Measurements from ENCODE around the gene POTEB3.
"Not testable (repeated sequence)": the region's sequence is repeated elsewhere in the genome, so short reads cannot be mapped to it uniquely, and the experiment has no call there.

POTEB3 gene

GRCh38 chr15:21440399-21440798 is at the start of gene POTEB3:
Gene POTEB3, minus strand, starts transcription at chr15:21440499. Its CDS starts 488 bp downstream, at chr15:21440011.
- not testable (repeated sequence) for H3K4me1 ChIP-seq (ENCODE audit: low read length); H3K4me2 ChIP-seq (ENCODE audit: low read length); H3K4me3 ChIP-seq (ENCODE audit: low read length)

GRCh38 chr15:21453683-21454082 is 13.4 kb upstream of the POTEB3 start:
- H2AFZ ChIP-seq (ENCODE audit: low read depth, low read length); H3K27me3 ChIP-seq (ENCODE audit: low read depth, low read length); H3K27ac ChIP-seq (ENCODE audit: low read length); H3K79me2 ChIP-seq (ENCODE audit: low read length); H3K4me3 ChIP-seq (ENCODE audit: low read length); H3K9ac ChIP-seq (ENCODE audit: low read length); H3K36me3 ChIP-seq (replicated peaks; ENCODE audit: low read depth, low read length); H3K9me3 ChIP-seq (ENCODE audit: insufficient read depth, low read length); H3K4me2 ChIP-seq (ENCODE audit: low read length); H3K4me1 ChIP-seq (ENCODE audit: low read length); H4K20me1 ChIP-seq (ENCODE audit: insufficient read depth, low read length): not testable (repeated sequence)

More at GRCh38 chr15:21440399-21440798, at the start of gene POTEB3:
- H2AFZ ChIP-seq (ENCODE audit: low read depth, low read length); H3K27ac ChIP-seq (ENCODE audit: low read length); H3K9ac ChIP-seq (ENCODE audit: low read length); H3K9me3 ChIP-seq (ENCODE audit: insufficient read depth, low read length); H3K79me2 ChIP-seq (ENCODE audit: low read length); H4K20me1 ChIP-seq (ENCODE audit: insufficient read depth, low read length); H3K27me3 ChIP-seq (ENCODE audit: low read depth, low read length); H3K36me3 ChIP-seq (replicated peaks; ENCODE audit: low read depth, low read length): not testable (repeated sequence)

- not testable (repeated sequence) for H3K27ac ChIP-seq (ENCODE audit: low read length)
These were observed 11.7 kb upstream of the POTEB3 start for GRCh38 chr15:21451920-21452563.

DNA sequence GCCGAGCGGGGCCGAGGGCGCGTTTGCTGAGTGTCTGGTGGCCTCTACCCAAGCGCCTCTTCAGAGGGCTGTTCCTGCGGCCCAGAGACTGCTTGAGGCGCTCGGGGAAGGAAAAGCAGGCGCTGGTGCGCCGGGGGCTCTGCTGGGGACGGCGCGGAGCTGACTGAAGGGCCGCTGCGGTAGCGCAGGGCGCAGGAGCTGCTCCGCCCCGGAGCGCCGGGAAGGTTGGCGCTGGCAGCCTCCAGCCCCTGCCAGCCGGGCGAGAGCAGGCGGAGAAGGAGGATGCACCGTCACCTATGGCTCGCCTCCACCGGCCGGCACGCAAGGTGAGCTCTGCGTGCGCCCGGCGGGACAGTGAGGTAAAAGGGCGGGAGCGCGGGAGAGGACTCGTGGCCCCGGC is 11.2 kb upstream of the POTEB3 start:
- not testable (repeated sequence) for H3K9me3 ChIP-seq (ENCODE audit: insufficient read depth, low read length); H2AFZ ChIP-seq (ENCODE audit: low read depth, low read length); H3K27me3 ChIP-seq (ENCODE audit: low read depth, low read length); H3K9ac ChIP-seq (ENCODE audit: low read length); H3K4me1 ChIP-seq (ENCODE audit: low read length); H3K4me3 ChIP-seq (ENCODE audit: low read length); H3K79me2 ChIP-seq (ENCODE audit: low read length); H3K36me3 ChIP-seq (replicated peaks; ENCODE audit: low read depth, low read length); H3K27ac ChIP-seq (ENCODE audit: low read length); H3K4me2 ChIP-seq (ENCODE audit: low read length); H4K20me1 ChIP-seq (ENCODE audit: insufficient read depth, low read length)

More at GRCh38 chr15:21451920-21452563, 11.7 kb upstream of the POTEB3 start:
- not testable (repeated sequence) for H4K20me1 ChIP-seq (ENCODE audit: insufficient read depth, low read length); H3K4me1 ChIP-seq (ENCODE audit: low read length); H3K36me3 ChIP-seq (replicated peaks; ENCODE audit: low read depth, low read length); H3K4me3 ChIP-seq (ENCODE audit: low read length); H2AFZ ChIP-seq (ENCODE audit: low read depth, low read length); H3K27me3 ChIP-seq (ENCODE audit: low read depth, low read length); H3K79me2 ChIP-seq (ENCODE audit: low read length); H3K9me3 ChIP-seq (ENCODE audit: insufficient read depth, low read length); H3K4me2 ChIP-seq (ENCODE audit: low read length); H3K9ac ChIP-seq (ENCODE audit: low read length)

- not testable (repeated sequence) for H4K20me1 ChIP-seq (ENCODE audit: insufficient read depth, low read length); H3K4me3 ChIP-seq (ENCODE audit: low read length); H3K4me1 ChIP-seq (ENCODE audit: low read length); H3K79me2 ChIP-seq (ENCODE audit: low read length); H3K27me3 ChIP-seq (ENCODE audit: low read depth, low read length); H3K9ac ChIP-seq (ENCODE audit: low read length); H3K4me2 ChIP-seq (ENCODE audit: low read length); H3K9me3 ChIP-seq (ENCODE audit: insufficient read depth, low read length); H3K27ac ChIP-seq (ENCODE audit: low read length); H3K36me3 ChIP-seq (replicated peaks; ENCODE audit: low read depth, low read length); H2AFZ ChIP-seq (ENCODE audit: low read depth, low read length)
These were observed 32.9 kb downstream of the POTEB3 start for GRCh38 chr15:21407366-21407765.

GRCh38 chr15:21401531-21401930 is 38.8 kb downstream of the POTEB3 start:
- not testable (repeated sequence) for H3K79me2 ChIP-seq (ENCODE audit: low read length); H3K27ac ChIP-seq (ENCODE audit: low read length); H3K27me3 ChIP-seq (ENCODE audit: low read depth, low read length); H3K4me1 ChIP-seq (ENCODE audit: low read length); H2AFZ ChIP-seq (ENCODE audit: low read depth, low read length); H3K9ac ChIP-seq (ENCODE audit: low read length); H3K36me3 ChIP-seq (replicated peaks; ENCODE audit: low read depth, low read length); H3K9me3 ChIP-seq (ENCODE audit: insufficient read depth, low read length); H4K20me1 ChIP-seq (ENCODE audit: insufficient read depth, low read length); H3K4me3 ChIP-seq (ENCODE audit: low read length); H3K4me2 ChIP-seq (ENCODE audit: low read length)

DNA sequence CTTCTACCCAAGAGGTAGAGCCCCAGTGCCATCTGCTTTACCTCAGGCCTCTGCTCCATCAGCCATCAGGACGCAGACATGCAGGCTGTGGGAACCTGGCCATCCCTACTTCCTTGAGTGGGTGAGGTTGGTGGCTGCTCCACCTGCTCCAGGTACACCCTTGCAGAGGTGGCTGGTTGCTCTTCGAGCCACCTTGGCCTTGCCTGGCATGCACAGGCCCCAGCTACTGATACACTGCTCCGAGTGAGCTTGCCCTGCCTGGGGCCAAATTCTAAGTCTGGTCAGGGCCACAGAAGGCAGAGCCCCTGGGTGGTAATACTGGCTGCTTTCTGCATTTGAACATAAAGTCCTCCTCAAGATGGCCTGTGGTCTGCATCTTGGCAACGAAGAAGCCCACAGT is 41.2 kb downstream of the POTEB3 start:
- not testable (repeated sequence) for H3K27ac ChIP-seq (ENCODE audit: low read length); H3K4me1 ChIP-seq (ENCODE audit: low read length); H2AFZ ChIP-seq (ENCODE audit: low read depth, low read length); H3K79me2 ChIP-seq (ENCODE audit: low read length); H3K36me3 ChIP-seq (replicated peaks; ENCODE audit: low read depth, low read length); H4K20me1 ChIP-seq (ENCODE audit: insufficient read depth, low read length); H3K9me3 ChIP-seq (ENCODE audit: insufficient read depth, low read length); H3K9ac ChIP-seq (ENCODE audit: low read length); H3K4me3 ChIP-seq (ENCODE audit: low read length); H3K4me2 ChIP-seq (ENCODE audit: low read length); H3K27me3 ChIP-seq (ENCODE audit: low read depth, low read length)

- H3K4me2 ChIP-seq (ENCODE audit: low read length); H3K27ac ChIP-seq (ENCODE audit: low read length); H3K27me3 ChIP-seq (ENCODE audit: low read depth, low read length); H3K9me3 ChIP-seq (ENCODE audit: insufficient read depth, low read length); H3K36me3 ChIP-seq (replicated peaks; ENCODE audit: low read depth, low read length); H2AFZ ChIP-seq (ENCODE audit: low read depth, low read length); H3K9ac ChIP-seq (ENCODE audit: low read length); H3K4me3 ChIP-seq (ENCODE audit: low read length); H4K20me1 ChIP-seq (ENCODE audit: insufficient read depth, low read length); H3K79me2 ChIP-seq (ENCODE audit: low read length); H3K4me1 ChIP-seq (ENCODE audit: low read length): not testable (repeated sequence)
These were observed 41.8 kb downstream of the POTEB3 start for GRCh38 chr15:21398511-21398910.

DNA sequence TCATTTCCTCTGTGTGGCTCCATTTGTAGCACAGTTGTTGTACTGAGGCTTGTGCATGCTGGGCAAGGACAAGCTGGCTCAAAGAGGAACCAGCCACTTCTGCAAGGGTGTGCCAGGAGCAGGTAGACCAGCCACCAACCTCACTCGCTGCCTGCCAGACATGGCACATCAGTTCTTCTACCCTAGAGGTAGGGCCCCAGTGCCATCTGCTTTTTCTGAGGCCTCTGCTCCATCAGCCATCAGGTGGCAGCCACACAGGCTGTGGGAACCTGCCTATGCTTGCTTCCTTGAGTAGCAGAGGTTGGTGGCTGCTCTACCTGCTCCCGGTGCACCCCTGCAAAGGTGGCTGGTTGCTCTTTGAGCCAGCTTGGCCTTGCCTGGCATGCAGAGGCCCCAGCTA is 42.6 kb downstream of the POTEB3 start:
- H4K20me1 ChIP-seq (ENCODE audit: insufficient read depth, low read length); H3K9ac ChIP-seq (ENCODE audit: low read length); H3K27me3 ChIP-seq (ENCODE audit: low read depth, low read length); H3K27ac ChIP-seq (ENCODE audit: low read length); H3K4me2 ChIP-seq (ENCODE audit: low read length); H3K9me3 ChIP-seq (ENCODE audit: insufficient read depth, low read length); H3K36me3 ChIP-seq (replicated peaks; ENCODE audit: low read depth, low read length); H3K4me3 ChIP-seq (ENCODE audit: low read length); H2AFZ ChIP-seq (ENCODE audit: low read depth, low read length); H3K4me1 ChIP-seq (ENCODE audit: low read length); H3K79me2 ChIP-seq (ENCODE audit: low read length): not testable (repeated sequence)

GRCh38 chr15:21397186-21397585 is 43.1 kb downstream of the POTEB3 start:
- not testable (repeated sequence) for H3K36me3 ChIP-seq (replicated peaks; ENCODE audit: low read depth, low read length); H3K79me2 ChIP-seq (ENCODE audit: low read length); H3K27me3 ChIP-seq (ENCODE audit: low read depth, low read length); H3K4me3 ChIP-seq (ENCODE audit: low read length); H2AFZ ChIP-seq (ENCODE audit: low read depth, low read length); H3K4me1 ChIP-seq (ENCODE audit: low read length); H3K4me2 ChIP-seq (ENCODE audit: low read length); H4K20me1 ChIP-seq (ENCODE audit: insufficient read depth, low read length); H3K9ac ChIP-seq (ENCODE audit: low read length); H3K27ac ChIP-seq (ENCODE audit: low read length); H3K9me3 ChIP-seq (ENCODE audit: insufficient read depth, low read length)
